Ramos (cell line): ENCODE measurements around the gene SMIM38.

Experiments
- in situ Hi-C: fragments of 300-500 bp; cut with MboI; formaldehyde crosslinking; loops from one replicate; pipeline ENCODE4 v1.14.3; 2022; ENCODE audit warnings: low sequenced_read_pairs; ENCODE audit not compliant: unreplicated experiment

The SMIM38 gene

GRCh38 chr11:69157156-69157821 lies 1.6 kb downstream of the SMIM38 start:
- in situ Hi-C loops: no loop called here

- in situ Hi-C loops: no loop called here
Measured at GRCh38 chr11:69157822-69158231, 2.1 kb downstream of the SMIM38 start.

GRCh38 chr11:69158301-69159149 lies 2.8 kb downstream of the SMIM38 start:
- in situ Hi-C loops: no loop called here

GRCh38 chr11:69159150-69159852 lies 3.6 kb downstream of the SMIM38 start:
- in situ Hi-C loops: no loop called here

- in situ Hi-C loops: no loop called here
Measured at GRCh38 chr11:69160296-69161116, 4.8 kb downstream of the SMIM38 start.

- in situ Hi-C loops: no loop called here
Measured at GRCh38 chr11:69161117-69161407, 5.3 kb downstream of the SMIM38 start.

- in situ Hi-C loops: no loop called here
Measured at GRCh38 chr11:69162505-69162904, 6.8 kb downstream of the SMIM38 start.

- in situ Hi-C loops: no loop called here
Measured at GRCh38 chr11:69163842-69164241, 8.1 kb downstream of the SMIM38 start.

GRCh38 chr11:69164824-69165223 lies 9.1 kb downstream of the SMIM38 start:
- in situ Hi-C loops: no loop called here

- in situ Hi-C loops: no loop called here
Measured at GRCh38 chr11:69165775-69166174, 10.0 kb downstream of the SMIM38 start.

GRCh38 chr11:69166218-69167115 lies 10.7 kb downstream of the SMIM38 start:
- in situ Hi-C loops: no loop called here

- in situ Hi-C loops: no loop called here
Measured at GRCh38 chr11:69167130-69167915, 11.6 kb downstream of the SMIM38 start.

- in situ Hi-C loops: no loop called here
Measured at GRCh38 chr11:69167916-69168691, 12.4 kb downstream of the SMIM38 start.

GRCh38 chr11:69169479-69169878 lies 13.7 kb downstream of the SMIM38 start:
- in situ Hi-C loops: no loop called here

- in situ Hi-C loops: no loop called here
Measured at GRCh38 chr11:69170704-69171103, 15.0 kb downstream of the SMIM38 start.

- in situ Hi-C loops: no loop called here
Measured at GRCh38 chr11:69171476-69172240, 15.9 kb downstream of the SMIM38 start.

- in situ Hi-C loops: no loop called here
Measured at GRCh38 chr11:69172674-69173073, 16.9 kb downstream of the SMIM38 start.
